T follicular helper cell (primary cell): ENCODE results near the gene MDC1.

Experiments
- DNase-seq: peaks from one replicate; pipeline ENCODE4 v3.0.0-alpha.2; 2020; ENCODE audit warnings: low read depth

Gene MDC1

GRCh38 chr6:30707281-30707850, 9.7 kb downstream of the MDC1 start:
- DNase-seq: no peak

DNA sequence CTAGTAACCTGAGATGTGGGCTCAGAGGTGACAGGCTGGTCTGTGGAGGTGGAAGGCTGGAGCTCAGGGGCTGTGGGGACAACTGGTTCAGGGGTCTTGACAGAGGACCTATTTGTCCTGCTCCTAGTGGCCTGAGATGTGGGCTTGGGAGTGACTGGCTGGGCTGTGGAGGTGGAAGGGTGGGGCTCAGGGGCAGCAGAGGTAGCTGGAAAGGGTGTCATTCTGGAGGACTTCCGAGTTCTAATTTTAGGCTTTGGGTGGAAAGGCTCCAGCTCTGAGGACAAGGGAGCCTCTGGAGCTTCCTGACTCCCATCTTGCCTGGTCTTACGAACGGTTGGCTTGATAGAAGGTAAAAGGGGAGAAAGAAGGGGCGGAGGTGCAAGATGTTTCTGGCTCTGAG, 11.5 kb downstream of the MDC1 start:
- DNase-seq: no peak

DNA sequence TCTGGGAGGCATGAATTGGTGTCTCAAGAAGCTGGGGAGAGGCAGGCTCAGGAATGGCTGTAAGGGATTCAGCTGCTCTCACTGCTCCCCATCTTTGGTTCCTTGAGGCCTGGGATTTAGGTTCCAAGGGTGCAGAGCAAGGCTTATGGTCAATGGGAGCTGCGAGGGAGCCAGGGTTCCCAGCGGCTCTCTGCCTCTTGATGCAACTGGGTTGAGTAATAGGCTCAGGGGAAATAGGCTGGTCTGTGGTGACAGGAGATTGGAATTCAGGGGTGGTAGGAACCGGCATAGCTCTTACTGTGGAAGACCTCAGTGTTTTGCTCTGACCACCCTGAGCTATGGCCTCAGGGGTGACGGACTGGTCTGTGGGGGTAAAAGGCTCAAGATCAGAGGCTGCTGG, 13.3 kb downstream of the MDC1 start:
- no peak for DNase-seq

- DNase-seq: no peak
These were observed 14.1 kb downstream of the MDC1 start for GRCh38 chr6:30703011-30703410.

DNA sequence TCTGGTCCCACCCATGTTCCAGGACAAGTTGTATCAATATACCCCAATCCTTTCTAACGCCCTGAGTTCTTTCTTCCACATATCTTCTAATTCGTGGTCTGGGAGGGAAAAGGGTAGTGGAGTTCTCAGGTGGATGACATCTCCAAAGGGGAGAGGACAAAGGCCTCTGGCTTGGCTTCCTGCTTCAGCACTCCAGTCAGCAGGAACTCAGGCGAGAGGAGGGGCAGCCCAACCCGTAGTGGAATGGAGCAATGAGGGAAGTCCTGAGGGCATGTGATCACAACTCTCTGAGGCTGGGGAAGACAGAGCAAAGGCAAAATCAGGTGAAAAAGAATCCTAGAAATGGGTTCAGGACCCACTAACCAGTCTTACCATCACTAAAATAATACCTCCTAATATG, 16.7 kb downstream of the MDC1 start:
- DNase-seq: no peak

DNA sequence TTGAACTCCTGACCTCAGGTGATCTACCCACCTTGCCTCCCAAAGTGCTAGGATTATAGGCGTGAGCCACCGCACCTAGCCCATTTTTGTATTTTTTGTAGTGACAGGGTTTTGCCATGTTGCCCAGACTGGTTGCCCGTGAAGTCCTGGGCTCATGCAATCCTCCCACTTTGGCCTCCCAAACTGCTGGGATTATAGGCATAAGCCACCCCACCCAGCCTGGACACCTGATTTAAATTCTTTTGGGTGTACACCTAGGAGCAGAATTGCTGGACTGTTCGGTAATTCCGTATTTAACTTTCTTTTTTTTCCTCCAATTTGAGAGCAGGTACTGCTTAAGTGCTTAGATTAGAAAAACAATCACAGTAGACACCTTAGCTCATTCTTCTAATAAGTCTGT, 20.6 kb downstream of the MDC1 start:
- no peak for DNase-seq

DNA sequence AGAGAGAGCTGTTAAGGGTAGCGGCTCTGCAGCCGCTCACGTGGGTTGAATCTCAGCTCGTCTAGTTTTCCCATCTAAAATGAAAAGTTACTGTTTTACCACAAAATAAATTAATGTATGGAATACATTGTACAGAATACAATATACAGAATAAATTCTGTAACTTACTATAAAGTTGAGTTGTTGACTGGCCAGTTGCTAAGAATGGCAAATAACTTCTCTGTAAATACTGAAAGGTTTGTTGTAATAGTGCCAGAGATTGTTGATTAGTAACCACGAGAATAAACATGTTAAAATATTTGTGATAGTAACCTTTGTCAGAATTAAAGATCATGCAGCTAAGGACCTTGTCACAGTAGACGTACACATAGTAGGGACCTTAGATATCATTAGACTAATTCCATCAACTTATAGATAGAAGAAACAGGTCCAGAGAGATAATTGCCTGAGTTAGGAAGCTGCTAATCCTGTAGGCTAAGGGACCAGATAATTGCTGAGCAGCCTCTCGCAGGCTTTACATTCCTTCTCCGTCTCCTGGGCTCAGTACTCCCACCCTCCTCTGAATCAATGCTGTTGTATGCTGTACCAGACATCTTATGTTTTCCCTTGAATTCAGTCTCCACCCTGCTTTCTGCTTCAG, 25.8 kb downstream of the MDC1 start:
- no peak for DNase-seq

DNA sequence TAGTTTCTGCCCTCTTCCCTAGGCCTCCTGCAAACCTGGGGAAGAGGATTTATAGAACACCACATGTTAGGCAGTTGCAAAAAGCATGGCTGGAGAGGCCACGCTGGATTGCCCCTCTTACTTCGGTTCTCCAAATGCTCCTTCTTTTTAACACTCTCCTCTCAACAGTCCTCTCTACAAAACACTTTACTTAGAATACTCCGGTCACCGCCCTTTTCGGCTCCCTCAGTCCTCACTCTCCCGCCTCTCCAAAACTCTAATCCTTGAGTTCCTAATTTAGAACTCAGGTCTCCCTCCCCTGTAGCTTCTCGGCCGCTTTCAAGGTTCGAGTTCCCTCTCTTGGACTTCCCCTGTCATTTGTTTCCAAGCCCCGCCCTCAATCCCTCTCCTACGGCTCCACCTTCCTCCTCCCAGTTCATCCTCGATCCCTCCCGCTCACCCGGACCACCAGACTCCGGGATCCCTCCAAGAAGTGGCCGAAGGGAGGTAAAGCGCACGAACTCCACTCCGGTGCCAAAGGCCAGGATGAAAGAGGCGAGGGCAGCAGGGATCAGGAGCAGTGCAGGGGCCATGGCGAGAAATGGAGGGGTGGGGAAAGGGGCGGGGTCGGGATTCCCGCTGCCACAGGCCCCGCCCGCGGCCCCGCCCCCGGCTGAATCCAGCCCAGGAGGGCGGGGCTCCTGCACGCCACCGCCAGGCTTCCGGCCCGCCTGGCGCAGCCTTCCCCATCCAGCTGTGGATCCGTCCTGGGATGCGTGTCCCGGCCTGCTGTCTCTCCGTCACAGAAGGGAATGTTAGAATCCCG, 26.5 kb downstream of the MDC1 start, which contains the start of gene NRM:
Gene NRM, minus strand, starts transcription at position 582 of the 805 bp plus-strand sequence. Its CDS starts 10 bp downstream, at position 572.
- peak; percentile 63 for DNase-seq

DNA sequence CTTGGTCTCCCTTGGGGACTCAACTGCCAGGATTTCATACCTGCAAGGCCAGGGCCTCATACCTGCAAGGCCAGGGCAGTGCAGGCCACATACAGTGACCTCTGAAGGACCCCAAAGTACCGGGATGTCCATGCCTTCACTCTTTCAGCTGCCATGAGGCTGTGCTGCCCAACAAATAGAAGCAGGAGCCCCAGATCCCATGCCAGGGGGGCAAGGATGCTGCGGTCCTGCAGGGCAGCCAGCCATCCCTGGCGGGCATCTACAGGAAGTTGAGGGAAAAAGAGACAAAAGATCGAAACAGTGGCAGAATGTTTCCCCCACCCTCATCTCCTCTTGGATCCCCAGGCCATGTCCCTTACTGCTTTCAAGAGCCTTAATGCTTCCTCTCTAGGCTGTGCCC, 27.1 kb downstream of the MDC1 start:
- no peak for DNase-seq

- DNase-seq: no peak
These were observed 27.8 kb downstream of the MDC1 start for GRCh38 chr6:30689022-30689865.

GRCh38 chr6:30688569-30688968, 28.5 kb downstream of the MDC1 start:
- DNase-seq: no peak

- DNase-seq: no peak
These were observed 29.2 kb downstream of the MDC1 start for GRCh38 chr6:30687659-30688431.

DNA sequence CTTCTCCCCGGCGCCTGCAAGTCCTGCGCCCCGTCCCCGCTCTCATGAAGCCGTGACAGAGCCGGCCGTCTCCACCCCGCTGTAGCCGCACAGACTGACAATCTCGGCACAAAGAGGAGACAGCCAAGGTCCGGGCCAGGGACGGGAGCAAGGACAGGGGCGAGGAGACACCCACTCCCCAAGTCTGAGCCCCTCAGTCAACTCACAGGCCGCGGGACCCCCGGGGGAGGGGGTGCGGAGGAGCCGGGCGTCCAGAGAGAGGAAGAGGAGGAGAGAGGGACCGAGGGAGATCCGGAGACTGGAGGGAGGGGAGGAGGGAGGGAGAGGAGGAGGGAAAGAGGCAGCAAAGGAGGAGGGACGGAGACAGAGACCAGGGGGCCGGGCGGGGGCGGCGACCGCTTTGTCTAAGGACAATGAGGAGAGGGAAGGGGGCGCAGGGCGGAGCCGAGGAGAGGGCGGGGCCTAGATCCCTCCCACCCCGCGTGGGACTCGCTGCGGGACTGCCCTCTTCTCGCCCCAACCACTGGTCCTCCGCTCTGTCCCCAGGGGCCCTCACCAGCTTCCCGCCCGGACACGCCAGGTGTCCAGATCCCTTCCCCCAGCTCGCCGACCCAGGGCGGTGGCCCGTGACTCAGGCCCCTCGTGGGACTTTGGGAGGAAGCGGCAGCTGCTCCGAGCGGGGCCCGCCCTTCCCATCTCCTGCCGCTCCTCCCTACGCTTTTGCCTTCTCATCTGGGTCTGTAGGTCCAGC, 30.0 kb downstream of the MDC1 start:
- peak; percentile 57 for DNase-seq

DNA sequence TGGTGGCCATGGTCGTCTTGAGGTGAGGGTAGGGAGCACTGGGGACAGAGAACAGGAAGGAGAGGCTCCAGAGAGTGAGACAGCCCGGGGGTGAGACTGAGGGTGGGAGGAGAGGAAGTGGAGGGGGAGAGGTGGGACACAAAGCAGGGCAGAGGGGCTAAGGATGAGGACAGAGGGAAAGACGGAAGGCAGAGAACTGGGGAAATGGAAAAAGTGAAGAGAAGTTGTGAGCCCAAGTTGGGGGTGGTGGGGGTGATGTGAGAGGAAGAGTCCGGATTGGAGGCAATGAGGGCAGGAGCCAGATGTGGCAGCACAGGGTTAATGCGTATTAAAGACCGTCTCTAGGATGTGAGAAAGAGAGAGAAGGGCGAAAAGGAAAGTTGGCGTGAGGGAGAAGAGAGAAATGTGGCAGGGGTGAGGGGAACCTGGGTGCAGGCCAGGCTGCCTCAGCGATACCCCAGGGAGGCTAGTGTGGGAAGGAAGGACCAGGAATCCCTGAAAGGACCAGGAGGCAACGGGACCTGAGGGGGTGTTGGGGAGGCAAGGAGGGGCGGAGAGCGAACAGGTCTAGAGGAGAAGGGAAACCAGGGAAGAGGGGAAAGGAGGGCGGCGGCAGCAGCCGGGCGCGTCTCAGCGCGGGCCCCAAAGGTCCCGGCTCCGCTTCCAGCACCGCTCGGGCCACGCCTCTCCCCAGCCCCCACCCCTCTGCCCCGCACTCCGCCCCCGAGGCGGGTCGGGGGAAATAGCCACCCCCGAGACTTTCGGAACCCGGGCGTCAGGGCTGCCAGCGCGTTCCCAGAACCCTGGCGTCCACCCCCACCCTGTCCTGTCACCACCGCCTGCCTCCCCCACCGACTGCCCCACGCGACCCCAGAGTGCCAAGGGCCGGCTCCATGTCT, 30.8 kb downstream of the MDC1 start, which contains the start of gene PPP1R18:
Gene PPP1R18, minus strand, starts transcription at position 637 of the 899 bp plus-strand sequence. Its CDS starts 627 bp downstream, at position 10.
- peak; percentile 72 for DNase-seq

GRCh38 chr6:30685157-30686008, 31.7 kb downstream of the MDC1 start:
- DNase-seq: no peak

GRCh38 chr6:30684386-30685156, 32.5 kb downstream of the MDC1 start:
- DNase-seq: no peak

- DNase-seq: no peak
These were observed 33.1 kb downstream of the MDC1 start for GRCh38 chr6:30683980-30684338.
